ENCODE measurements around the gene JMJD8.

Gene JMJD8

GRCh38 chr16:687499-687898, 3.4 kb upstream of the JMJD8 start:
- no peak for DNase-seq

- DNase-seq = no peak
Observed at GRCh38 chr16:686459-687260, 2.5 kb upstream of the JMJD8 start.

GRCh38 chr16:685967-686366, 1.8 kb upstream of the JMJD8 start:
- no peak for DNase-seq

- DNase-seq = no peak
Observed at GRCh38 chr16:684961-685696, 995 bp upstream of the JMJD8 start.

- DNase-seq = no peak
Observed at GRCh38 chr16:683396-684070, 601 bp downstream of the JMJD8 start.

- no peak for DNase-seq
Observed at GRCh38 chr16:682493-683395, 1.4 kb downstream of the JMJD8 start.

GRCh38 chr16:681746-682427, 2.2 kb downstream of the JMJD8 start:
- no peak for DNase-seq

GRCh38 chr16:680967-681745, 3.0 kb downstream of the JMJD8 start:
- no peak for DNase-seq

GRCh38 chr16:680625-680945, 3.5 kb downstream of the JMJD8 start:
- DNase-seq = no peak

GRCh38 chr16:679814-680624, 4.1 kb downstream of the JMJD8 start, which contains the start of gene STUB1:
TSS of gene STUB1 (plus strand) at chr16:680410. CDS start at chr16:680526, 116 bp downstream.
- DNase-seq = peak; percentile 91 to 93

- DNase-seq = peak; percentile 47 to 50
Observed at GRCh38 chr16:678858-679813, 5.0 kb downstream of the JMJD8 start.

- DNase-seq = no peak
Observed at GRCh38 chr16:678209-678857, 5.8 kb downstream of the JMJD8 start.

- DNase-seq = no peak
Observed at GRCh38 chr16:677316-678190, 6.6 kb downstream of the JMJD8 start.

GRCh38 chr16:676913-677312, 7.2 kb downstream of the JMJD8 start:
- DNase-seq = no peak

GRCh38 chr16:676565-676902, 7.6 kb downstream of the JMJD8 start:
- no peak for DNase-seq

GRCh38 chr16:675884-676564, 8.1 kb downstream of the JMJD8 start:
- no peak for DNase-seq
